Posterior vena cava (tissue), 2 donors: ENCODE data around the gene JMJD7. TPM values are rescaled to one million over a fixed set of nuclear protein-coding genes. Genes with fewer than 3 reads are reported as not detected.
"Not testable (repeated sequence)": the region's sequence is repeated elsewhere in the genome, so short reads cannot be mapped to it uniquely, and the experiment has no call there.

Source experiments
- DNase-seq: peaks from one replicate; pipeline ENCODE4 v3.0.0-alpha.2; 2020; ENCODE audit warnings: low spot score
- intact Hi-C, 2 donors: fragments of 100-400 bp; cut with DNase I; formaldehyde crosslinking; loops; one replicate each; pipeline versions ENCODE4 v1.14.1 to v1.14.2; 2022 to 2023
- total RNA-seq, 2 donors: library from RNA; stranded (reverse); fragmentation: NEBNext Ultra II Directional; extraction: Animal tissue kit (Norgen Biotek cat#: 25700); gene quantifications; one replicate each; pipeline ENCODE4 v1.2.1, GENCODE V29; 2021
- donor health status: DM: yes; HTN: yes; CAD: no.
- donor health status: DM: yes; HTN: yes; CAD: no.

Gene JMJD7
- total RNA-seq, 2 donors from 2014 or later = 4.9 to 13.8 TPM

GRCh38 chr15:41817327-41817726, 10.6 kb upstream of the JMJD7 start:
- DNase-seq = no peak

GRCh38 chr15:41817781-41818180, 10.1 kb upstream of the JMJD7 start:
- no peak for DNase-seq
- intact Hi-C loops = no loop called here

More at GRCh38 chr15:41817327-41817726, 10.6 kb upstream of the JMJD7 start:
- intact Hi-C loops = no loop called here

GRCh38 chr15:41819455-41820050, 8.3 kb upstream of the JMJD7 start:
- intact Hi-C loops = loop anchor here in 1 of 2 donors (1.0 kb wide), 1 partner anchor 19 kb away; the partner anchor contains the start of gene PLA2G4B
- DNase-seq = no peak

- intact Hi-C loops = no loop called here
- no peak for DNase-seq
Measured at GRCh38 chr15:41820791-41821423, 7.0 kb upstream of the JMJD7 start.

- DNase-seq = no peak
- intact Hi-C loops = no loop called here
Measured at GRCh38 chr15:41821831-41822230, 6.1 kb upstream of the JMJD7 start.

GRCh38 chr15:41822471-41822870, 5.4 kb upstream of the JMJD7 start:
- intact Hi-C loops = no loop called here
- DNase-seq = no peak

GRCh38 chr15:41822957-41823356, 4.9 kb upstream of the JMJD7 start:
- intact Hi-C loops = no loop called here
- DNase-seq = no peak

- intact Hi-C loops = no loop called here
- DNase-seq = no peak
Measured at GRCh38 chr15:41823502-41823901, 4.4 kb upstream of the JMJD7 start.

GRCh38 chr15:41824062-41824745, 3.7 kb upstream of the JMJD7 start:
- no peak for DNase-seq
- intact Hi-C loops = no loop called here

- DNase-seq = no peak
- intact Hi-C loops = no loop called here
Measured at GRCh38 chr15:41825145-41825544, 2.7 kb upstream of the JMJD7 start.

GRCh38 chr15:41825572-41826535, 2.0 kb upstream of the JMJD7 start:
- no peak for DNase-seq
- intact Hi-C loops = no loop called here

- DNase-seq = no peak
- intact Hi-C loops = no loop called here
Measured at GRCh38 chr15:41827290-41827879, 507 bp upstream of the JMJD7 start.

- intact Hi-C loops = no loop called here
- no peak for DNase-seq
Measured at GRCh38 chr15:41828807-41829141, 882 bp downstream of the JMJD7 start.

GRCh38 chr15:41829959-41830646, 2.2 kb downstream of the JMJD7 start:
- intact Hi-C loops = no loop called here
- DNase-seq = no peak

GRCh38 chr15:41831291-41831690, 3.4 kb downstream of the JMJD7 start:
- intact Hi-C loops = not testable (repeated sequence)

GRCh38 chr15:41832208-41832607, 4.3 kb downstream of the JMJD7 start:
- intact Hi-C loops = no loop called here
- DNase-seq = no peak

More at GRCh38 chr15:41831291-41831690, 3.4 kb downstream of the JMJD7 start:
- DNase-seq = not testable (repeated sequence)

GRCh38 chr15:41832875-41833274, 5.0 kb downstream of the JMJD7 start:
- DNase-seq = no peak
- intact Hi-C loops = no loop called here

- intact Hi-C loops = no loop called here
- no peak for DNase-seq
Measured at GRCh38 chr15:41834096-41834495, 6.2 kb downstream of the JMJD7 start.

GRCh38 chr15:41836073-41836472, 8.2 kb downstream of the JMJD7 start:
- DNase-seq = no peak

More at GRCh38 chr15:41836073-41836472, 8.2 kb downstream of the JMJD7 start:
- intact Hi-C loops = no loop called here
